Measurements from ENCODE around the gene CCDC86. TPM values are rescaled to one million over a fixed set of nuclear protein-coding genes. Genes with fewer than 3 reads are reported as not detected.

Gene CCDC86
- total and polyA plus RNA-seq, 9 of the 15 experiments (the other 6 are each of a cell fraction or from before 2014, with no cell fraction given), result 4.6 to 102 (median 25.2) TPM

- TF ChIP-seq ATF2 (CRISPR knock-in tag; IDR thresholded peaks at IDR 0.05) (no peak), BDP1 (IDR thresholded peaks at IDR 0.05; ENCODE audit: insufficient read depth, insufficient read length) (no peak), ZNF143 (CRISPR knock-in tag; IDR thresholded peaks at IDR 0.05) (no peak), GABPA (tag; conservative IDR thresholded peaks at IDR 0.05; ENCODE audit: low read depth) (peak; percentile 44; the same call in 1 of the 2 replicates), PATZ1 (CRISPR knock-in tag; IDR thresholded peaks at IDR 0.05; ENCODE audit: borderline replicate concordance) (no peak), ZEB2 (IDR thresholded peaks at IDR 0.05) (no peak), CBX1 (IDR thresholded peaks at IDR 0.05; ENCODE audit: low read depth) (no peak), DDX20 (tag; IDR thresholded peaks at IDR 0.05; ENCODE audit: low read depth) (no peak), SOX6 (IDR thresholded peaks at IDR 0.05) (0 out of 2 replicates have a peak, but pooled peaks have one; percentile 56), HDAC1 (IDR thresholded peaks at IDR 0.05) (peak; percentile 97 to 100; a peak in 3 of 4 replicates), MYBL2 (IDR thresholded peaks at IDR 0.05; ENCODE audit: low read depth) (0 out of 2 replicates have a peak, but pooled peaks have one; percentile 12), MYBL2 (CRISPR knock-in tag; IDR thresholded peaks at IDR 0.05; ENCODE audit: borderline replicate concordance) (no peak), GABPB1 (CRISPR knock-in tag; IDR thresholded peaks at IDR 0.05) (peak; percentile 65)
- TF ChIP-seq, protein P1, sequence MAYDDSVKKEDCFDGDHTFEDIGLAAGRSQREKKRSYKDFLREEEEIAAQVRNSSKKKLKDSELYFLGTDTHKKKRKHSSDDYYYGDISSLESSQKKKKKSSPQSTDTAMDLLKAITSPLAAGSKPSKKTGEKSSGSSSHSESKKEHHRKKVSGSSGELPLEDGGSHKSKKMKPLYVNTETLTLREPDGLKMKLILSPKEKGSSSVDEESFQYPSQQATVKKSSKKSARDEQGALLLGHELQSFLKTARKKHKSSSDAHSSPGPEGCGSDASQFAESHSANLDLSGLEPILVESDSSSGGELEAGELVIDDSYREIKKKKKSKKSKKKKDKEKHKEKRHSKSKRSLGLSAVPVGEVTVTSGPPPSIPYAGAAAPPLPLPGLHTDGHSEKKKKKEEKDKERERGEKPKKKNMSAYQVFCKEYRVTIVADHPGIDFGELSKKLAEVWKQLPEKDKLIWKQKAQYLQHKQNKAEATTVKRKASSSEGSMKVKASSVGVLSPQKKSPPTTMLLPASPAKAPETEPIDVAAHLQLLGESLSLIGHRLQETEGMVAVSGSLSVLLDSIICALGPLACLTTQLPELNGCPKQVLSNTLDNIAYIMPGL (CRISPR knock-in tag; IDR thresholded peaks at IDR 0.05), result peak; percentile 56; the same call in 1 of the 2 replicates
- TF ChIP-seq, protein P2, sequence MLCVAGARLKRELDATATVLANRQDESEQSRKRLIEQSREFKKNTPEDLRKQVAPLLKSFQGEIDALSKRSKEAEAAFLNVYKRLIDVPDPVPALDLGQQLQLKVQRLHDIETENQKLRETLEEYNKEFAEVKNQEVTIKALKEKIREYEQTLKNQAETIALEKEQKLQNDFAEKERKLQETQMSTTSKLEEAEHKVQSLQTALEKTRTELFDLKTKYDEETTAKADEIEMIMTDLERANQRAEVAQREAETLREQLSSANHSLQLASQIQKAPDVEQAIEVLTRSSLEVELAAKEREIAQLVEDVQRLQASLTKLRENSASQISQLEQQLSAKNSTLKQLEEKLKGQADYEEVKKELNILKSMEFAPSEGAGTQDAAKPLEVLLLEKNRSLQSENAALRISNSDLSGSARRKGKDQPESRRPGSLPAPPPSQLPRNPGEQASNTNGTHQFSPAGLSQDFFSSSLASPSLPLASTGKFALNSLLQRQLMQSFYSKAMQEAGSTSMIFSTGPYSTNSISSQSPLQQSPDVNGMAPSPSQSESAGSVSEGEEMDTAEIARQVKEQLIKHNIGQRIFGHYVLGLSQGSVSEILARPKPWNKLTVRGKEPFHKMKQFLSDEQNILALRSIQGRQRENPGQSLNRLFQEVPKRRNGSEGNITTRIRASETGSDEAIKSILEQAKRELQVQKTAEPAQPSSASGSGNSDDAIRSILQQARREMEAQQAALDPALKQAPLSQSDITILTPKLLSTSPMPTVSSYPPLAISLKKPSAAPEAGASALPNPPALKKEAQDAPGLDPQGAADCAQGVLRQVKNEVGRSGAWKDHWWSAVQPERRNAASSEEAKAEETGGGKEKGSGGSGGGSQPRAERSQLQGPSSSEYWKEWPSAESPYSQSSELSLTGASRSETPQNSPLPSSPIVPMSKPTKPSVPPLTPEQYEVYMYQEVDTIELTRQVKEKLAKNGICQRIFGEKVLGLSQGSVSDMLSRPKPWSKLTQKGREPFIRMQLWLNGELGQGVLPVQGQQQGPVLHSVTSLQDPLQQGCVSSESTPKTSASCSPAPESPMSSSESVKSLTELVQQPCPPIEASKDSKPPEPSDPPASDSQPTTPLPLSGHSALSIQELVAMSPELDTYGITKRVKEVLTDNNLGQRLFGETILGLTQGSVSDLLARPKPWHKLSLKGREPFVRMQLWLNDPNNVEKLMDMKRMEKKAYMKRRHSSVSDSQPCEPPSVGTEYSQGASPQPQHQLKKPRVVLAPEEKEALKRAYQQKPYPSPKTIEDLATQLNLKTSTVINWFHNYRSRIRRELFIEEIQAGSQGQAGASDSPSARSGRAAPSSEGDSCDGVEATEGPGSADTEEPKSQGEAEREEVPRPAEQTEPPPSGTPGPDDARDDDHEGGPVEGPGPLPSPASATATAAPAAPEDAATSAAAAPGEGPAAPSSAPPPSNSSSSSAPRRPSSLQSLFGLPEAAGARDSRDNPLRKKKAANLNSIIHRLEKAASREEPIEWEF (CRISPR knock-in tag; IDR thresholded peaks at IDR 0.05), result no peak
These were observed at the start of gene CCDC86 (continued) for GRCh38 chr11:60841797-60842667.
